Mesendoderm (in vitro differentiated cells): Measurements from ENCODE around the gene CPSF4L.

ENCODE experiments used
- DNase-seq: peaks from one replicate; pipeline ENCODE4 v3.0.0; 2013
- H2AK5ac ChIP-seq: 2 replicates; pipeline ENCODE4 v1.6.1; 2013; ENCODE audit warnings: low read length, inconsistent platforms
- H2BK120ac ChIP-seq: 2 replicates; pipeline ENCODE4 v1.6.1; 2013; ENCODE audit warnings: low read depth, mild to moderate bottlenecking, low read length, moderate library complexity, mixed read lengths
- H2BK15ac ChIP-seq: replicated peaks from 2 replicates; pipeline ENCODE4 v1.6.1; 2013; ENCODE audit warnings: low read depth, mild to moderate bottlenecking, moderate library complexity
- H2BK5ac ChIP-seq: 2 replicates; pipeline ENCODE4 v1.6.1; 2013; ENCODE audit warnings: low read length, inconsistent platforms
- H3K18ac ChIP-seq: 2 replicates; pipeline ENCODE4 v1.6.1; 2013; ENCODE audit warnings: mild to moderate bottlenecking, low read length, mixed read lengths
- H3K23ac ChIP-seq: one replicate; pipeline ENCODE4 v1.6.1; 2013; ENCODE audit warnings: low read length
- H3K27ac ChIP-seq: 2 replicates; pipeline ENCODE4 v1.5.1; 2013; ENCODE audit warnings: low read depth, mild to moderate bottlenecking, inconsistent platforms, low read length, moderate library complexity
- H3K27me3 ChIP-seq: 2 replicates; pipeline ENCODE4 v1.6.1; 2013; ENCODE audit warnings: low read length, control low read depth, mild to moderate bottlenecking, inconsistent platforms; ENCODE audit not compliant: insufficient read depth, poor library complexity
- H3K36me3 ChIP-seq: 2 replicates; pipeline ENCODE4 v1.6.1; 2013; ENCODE audit warnings: low read length, inconsistent platforms; ENCODE audit not compliant: control insufficient read depth, insufficient read depth
- H3K4ac ChIP-seq: one replicate; pipeline ENCODE4 v1.6.1; 2013; ENCODE audit warnings: low read depth, mild to moderate bottlenecking, low read length, moderate library complexity
- H3K4me1 ChIP-seq: 2 replicates; pipeline ENCODE4 v1.6.1; 2013; ENCODE audit warnings: low read depth, low read length, inconsistent platforms; ENCODE audit not compliant: control insufficient read depth
- H3K4me2 ChIP-seq: 2 replicates; pipeline ENCODE4 v1.6.1; 2013; ENCODE audit warnings: low read length
- H3K4me3 ChIP-seq: 2 replicates; pipeline ENCODE4 v1.5.1; 2013; ENCODE audit warnings: mild to moderate bottlenecking, low read length
- H3K56ac ChIP-seq: one replicate; pipeline ENCODE4 v1.6.1; 2013; ENCODE audit warnings: low read length
- H3K79me1 ChIP-seq: 2 replicates; pipeline ENCODE4 v1.6.1; 2013; ENCODE audit warnings: low read length, inconsistent platforms
- H3K79me2 ChIP-seq: 2 replicates; pipeline ENCODE4 v1.6.1; 2013; ENCODE audit warnings: mild to moderate bottlenecking, low read length; ENCODE audit not compliant: control insufficient read depth, insufficient read depth
- H3K9ac ChIP-seq: 2 replicates; pipeline ENCODE4 v1.6.1; 2013; ENCODE audit warnings: low read length, inconsistent platforms
- H4K5ac ChIP-seq: one replicate; pipeline ENCODE4 v1.6.1; 2013; ENCODE audit warnings: low read length
- H4K8ac ChIP-seq: one replicate; pipeline ENCODE4 v1.6.1; 2013; ENCODE audit warnings: low read depth, mild to moderate bottlenecking, control low read depth, low read length, moderate library complexity
- WGBS: extraction: QIAGEN DNeasy Blood & Tissue Kit; methylation state at CpG from one replicate; pipeline ENCODE4 v1.1.7; 2013; ENCODE audit warnings: low lambda C conversion rate, missing lambda C conversion rate; ENCODE audit not compliant: insufficient coverage; ENCODE audit errors: extremely low coverage; 5-methylcytosine and 5-hydroxymethylcytosine counted together

Gene CPSF4L

GRCh38 chr17:73283841-73284282 lies 22.2 kb upstream of the CPSF4L start:
- H4K8ac ChIP-seq = no peak overlapping the region
- no peak overlapping the region for H2BK120ac ChIP-seq
- no peak overlapping the region for H4K5ac ChIP-seq
- peaks cover 18% of the 10 kb centered on the region for H3K79me1 ChIP-seq
- H3K4me3 ChIP-seq = no peak overlapping the region
- no peaks in the 10 kb centered on the region for H3K27me3 ChIP-seq
- H2BK15ac ChIP-seq = no peak overlapping the region
- WGBS = no CpG with 5 or more reads among the region's 10 CpGs
- no peak overlapping the region for H3K56ac ChIP-seq
- H3K4me2 ChIP-seq = no peak overlapping the region
- H3K4me1 ChIP-seq = no peaks in the 10 kb centered on the region
- no peak overlapping the region for H2AK5ac ChIP-seq
- DNase-seq = peak; percentile 85
- H3K27ac ChIP-seq = no peak overlapping the region
- H3K79me2 ChIP-seq = no peaks in the 10 kb centered on the region
- no peak overlapping the region for H2BK5ac ChIP-seq
- H3K18ac ChIP-seq = no peak overlapping the region
- H3K23ac ChIP-seq = no peak overlapping the region
- peaks cover 1% of the 10 kb centered on the region for H3K36me3 ChIP-seq
- H3K9ac ChIP-seq = no peak overlapping the region
- no peak overlapping the region for H3K4ac ChIP-seq

- Histone ChIP-seq H2AK5ac (no peak overlapping the region), H3K4me1 (no peaks in the 10 kb centered on the region), H3K27me3 (no peaks in the 10 kb centered on the region), H2BK15ac (no peak overlapping the region), H3K18ac (no peak overlapping the region), H3K27ac (no peak overlapping the region), H3K23ac (no peak overlapping the region), H2BK120ac (no peak overlapping the region), H3K4ac (no peak overlapping the region), H3K56ac (no peak overlapping the region), H3K79me2 (no peaks in the 10 kb centered on the region), H3K36me3 (peaks cover 1% of the 10 kb centered on the region), H2BK5ac (no peak overlapping the region), H3K79me1 (peaks cover 14% of the 10 kb centered on the region), H3K4me3 (no peak overlapping the region), H4K5ac (no peak overlapping the region), H3K4me2 (no peak overlapping the region), H4K8ac (no peak overlapping the region), H3K9ac (no peak overlapping the region)
- no CpG with 5 or more reads among the region's 5 CpGs for WGBS
- no peak for DNase-seq
Measured at GRCh38 chr17:73283250-73283649, 21.6 kb upstream of the CPSF4L start.

- Histone ChIP-seq H2BK15ac (no peak overlapping the region), H2BK120ac (no peak overlapping the region), H3K9ac (no peak overlapping the region), H3K79me1 (peaks cover 10% of the 10 kb centered on the region), H3K4me3 (no peak overlapping the region), H2AK5ac (no peak overlapping the region), H3K36me3 (peaks cover 1% of the 10 kb centered on the region), H2BK5ac (no peak overlapping the region), H3K27me3 (no peaks in the 10 kb centered on the region), H3K27ac (no peak overlapping the region), H3K4ac (no peak overlapping the region), H3K56ac (no peak overlapping the region), H3K4me1 (no peaks in the 10 kb centered on the region), H4K5ac (no peak overlapping the region), H3K18ac (no peak overlapping the region), H3K23ac (no peak overlapping the region), H4K8ac (no peak overlapping the region), H3K79me2 (no peaks in the 10 kb centered on the region), H3K4me2 (no peak overlapping the region)
- DNase-seq = no peak
- no CpG with 5 or more reads among the region's 9 CpGs for WGBS
Measured at GRCh38 chr17:73282629-73283028, 20.9 kb upstream of the CPSF4L start.

GRCh38 chr17:73281928-73282327 lies 20.2 kb upstream of the CPSF4L start:
- H4K5ac ChIP-seq = no peak overlapping the region
- H3K79me2 ChIP-seq = no peaks in the 10 kb centered on the region
- no peak overlapping the region for H3K23ac ChIP-seq
- H3K27ac ChIP-seq = no peak overlapping the region
- no peak overlapping the region for H2BK15ac ChIP-seq
- H3K4me3 ChIP-seq = no peak overlapping the region
- H3K56ac ChIP-seq = no peak overlapping the region
- H3K9ac ChIP-seq = no peak overlapping the region
- H3K4me2 ChIP-seq = no peak overlapping the region
- no peak overlapping the region for H2AK5ac ChIP-seq
- H3K79me1 ChIP-seq = peaks cover 7% of the 10 kb centered on the region
- no CpG with 5 or more reads among the region's 7 CpGs for WGBS
- peaks cover 1% of the 10 kb centered on the region for H3K36me3 ChIP-seq
- H3K27me3 ChIP-seq = no peaks in the 10 kb centered on the region
- no peak overlapping the region for H2BK120ac ChIP-seq
- DNase-seq = no peak
- H4K8ac ChIP-seq = no peak overlapping the region
- no peak overlapping the region for H3K18ac ChIP-seq
- no peak overlapping the region for H2BK5ac ChIP-seq
- H3K4ac ChIP-seq = no peak overlapping the region
- no peaks in the 10 kb centered on the region for H3K4me1 ChIP-seq

GRCh38 chr17:73280191-73280590 lies 18.5 kb upstream of the CPSF4L start:
- H2BK15ac ChIP-seq = no peak overlapping the region
- no peaks in the 10 kb centered on the region for H3K4me1 ChIP-seq
- no peak overlapping the region for H4K5ac ChIP-seq
- no peak overlapping the region for H4K8ac ChIP-seq
- no peak overlapping the region for H3K4me3 ChIP-seq
- no peaks in the 10 kb centered on the region for H3K79me2 ChIP-seq
- H3K23ac ChIP-seq = no peak overlapping the region
- H2BK5ac ChIP-seq = no peak overlapping the region
- H3K4ac ChIP-seq = no peak overlapping the region
- no peak overlapping the region for H3K56ac ChIP-seq
- H3K36me3 ChIP-seq = no peaks in the 10 kb centered on the region
- DNase-seq = no peak
- H3K27me3 ChIP-seq = no peaks in the 10 kb centered on the region
- no peak overlapping the region for H3K27ac ChIP-seq
- peaks cover 4% of the 10 kb centered on the region for H3K79me1 ChIP-seq
- no peak overlapping the region for H2BK120ac ChIP-seq
- no peak overlapping the region for H2AK5ac ChIP-seq
- no peak overlapping the region for H3K18ac ChIP-seq
- no CpG with 5 or more reads among the region's 12 CpGs for WGBS
- no peak overlapping the region for H3K9ac ChIP-seq
- no peak overlapping the region for H3K4me2 ChIP-seq

- Histone ChIP-seq H3K79me2 (no peaks in the 10 kb centered on the region), H4K8ac (no peak overlapping the region), H3K4me3 (no peak overlapping the region), H3K56ac (no peak overlapping the region), H3K4me1 (no peaks in the 10 kb centered on the region), H3K18ac (no peak overlapping the region), H2BK15ac (no peak overlapping the region), H2AK5ac (no peak overlapping the region), H3K4me2 (no peak overlapping the region), H3K4ac (no peak overlapping the region), H3K79me1 (peaks cover 2% of the 10 kb centered on the region), H2BK5ac (no peak overlapping the region), H2BK120ac (no peak overlapping the region), H3K36me3 (no peaks in the 10 kb centered on the region), H3K9ac (no peak overlapping the region), H3K27me3 (no peaks in the 10 kb centered on the region), H4K5ac (no peak overlapping the region), H3K27ac (no peak overlapping the region), H3K23ac (no peak overlapping the region)
- DNase-seq = no peak
- WGBS = no CpG with 5 or more reads among the region's 7 CpGs
Measured at GRCh38 chr17:73279704-73280103, 18.0 kb upstream of the CPSF4L start.
